NCI-H1436 (cell line): Measurements from ENCODE around the gene FAM181A.
A peak's percentile ranks its signal among the peaks of the same experiment; 100 is the strongest.

Source experiments
- DNase-seq: peaks from one replicate; lab custom pipeline; 2025; lab: John Stamatoyannopoulos, UW

Gene FAM181A

GRCh38 chr14:93903342-93904184, 23.6 kb upstream of the FAM181A start:
- DNase-seq, result no peak

GRCh38 chr14:93905623-93906022, 21.5 kb upstream of the FAM181A start:
- no peak for DNase-seq

GRCh38 chr14:93906341-93907329, 20.5 kb upstream of the FAM181A start:
- peak; percentile 9 for DNase-seq

DNA sequence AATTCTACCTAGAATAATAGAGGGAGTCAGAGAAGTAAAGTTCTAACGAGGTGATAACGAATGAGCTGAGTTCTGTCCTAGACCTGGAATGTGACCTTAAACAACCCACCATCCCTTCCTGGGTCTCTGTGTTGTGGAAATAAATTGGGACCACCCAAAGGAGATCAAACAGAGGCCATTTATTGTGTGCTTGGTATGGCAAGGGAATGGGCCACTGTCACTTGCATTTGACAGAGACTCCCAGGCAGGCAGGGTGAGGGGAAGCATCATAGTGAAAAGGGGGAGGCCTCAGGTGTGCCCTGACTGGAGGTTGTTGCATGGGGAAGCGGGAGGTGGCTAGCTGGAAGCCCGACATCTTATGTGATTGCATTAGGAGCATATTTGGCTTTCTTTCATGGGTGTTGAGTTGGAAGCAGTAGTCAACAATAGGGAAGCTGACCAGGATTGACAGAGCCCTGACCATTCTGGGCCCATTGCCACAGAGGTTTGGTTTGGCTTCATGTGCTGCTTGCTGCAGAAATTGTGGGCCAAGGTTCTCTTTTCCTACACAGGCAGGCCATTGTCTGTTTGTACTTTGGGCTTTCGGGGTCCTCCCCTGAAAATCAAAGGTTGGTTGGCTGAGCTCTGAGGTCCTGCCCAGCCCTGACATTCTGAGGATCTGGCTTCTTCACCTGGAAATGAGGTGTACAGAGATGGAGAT, 17.6 kb upstream of the FAM181A start:
- no peak for DNase-seq

- no peak for DNase-seq
These were observed 15.0 kb upstream of the FAM181A start for GRCh38 chr14:93911975-93912615.

DNA sequence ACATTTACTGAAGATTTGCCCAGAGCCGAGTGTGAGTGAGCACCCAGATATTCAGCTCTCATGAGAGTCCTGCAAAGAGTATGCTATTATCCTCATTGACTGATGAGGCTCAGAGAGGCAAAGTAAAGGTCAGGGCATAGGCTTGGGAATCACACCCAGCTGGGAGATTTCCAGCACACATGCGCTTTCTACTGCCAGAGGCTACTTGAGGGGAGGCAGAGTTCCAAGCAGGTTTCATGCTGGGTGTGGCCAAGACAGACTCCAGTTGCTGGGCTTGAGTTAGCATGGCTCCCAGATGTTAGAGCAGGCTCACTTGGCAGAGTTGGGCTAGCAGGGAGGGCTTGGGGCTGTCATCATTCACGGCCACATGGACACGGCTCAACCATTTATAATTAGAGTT, 14.4 kb upstream of the FAM181A start:
- no peak for DNase-seq

GRCh38 chr14:93914278-93914677, 12.9 kb upstream of the FAM181A start:
- no peak for DNase-seq

DNA sequence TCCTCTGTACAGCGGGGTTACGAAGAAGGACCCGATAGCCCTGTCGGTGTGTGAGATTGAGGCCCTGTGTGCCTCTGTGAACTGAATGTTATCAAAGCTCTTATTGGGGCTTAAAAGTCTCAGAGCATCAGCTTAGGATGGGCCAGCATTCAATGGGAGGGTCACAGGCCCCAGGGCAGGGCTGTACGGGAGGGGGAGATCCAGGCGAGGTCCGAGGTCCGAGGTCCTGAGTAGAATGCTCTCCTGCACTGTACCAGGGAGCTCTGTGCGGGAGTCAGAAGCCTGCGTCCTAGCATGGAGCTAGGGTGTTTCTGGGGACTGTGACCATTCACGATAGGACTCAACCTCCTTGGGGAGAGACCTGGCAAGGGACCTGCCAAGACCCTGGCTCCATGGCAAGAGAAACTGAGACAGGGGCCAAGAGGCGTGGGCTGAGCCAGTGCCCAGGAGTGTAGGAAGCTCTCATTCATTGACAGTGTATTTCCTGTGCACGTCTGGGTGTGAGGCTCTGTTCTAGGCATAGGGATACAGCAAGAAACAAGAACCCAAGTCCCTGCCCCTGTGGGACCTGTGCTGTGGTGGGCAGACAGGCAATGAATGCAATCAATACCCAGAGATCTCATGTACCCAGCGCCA, 12.0 kb upstream of the FAM181A start:
- DNase-seq, result no peak

DNA sequence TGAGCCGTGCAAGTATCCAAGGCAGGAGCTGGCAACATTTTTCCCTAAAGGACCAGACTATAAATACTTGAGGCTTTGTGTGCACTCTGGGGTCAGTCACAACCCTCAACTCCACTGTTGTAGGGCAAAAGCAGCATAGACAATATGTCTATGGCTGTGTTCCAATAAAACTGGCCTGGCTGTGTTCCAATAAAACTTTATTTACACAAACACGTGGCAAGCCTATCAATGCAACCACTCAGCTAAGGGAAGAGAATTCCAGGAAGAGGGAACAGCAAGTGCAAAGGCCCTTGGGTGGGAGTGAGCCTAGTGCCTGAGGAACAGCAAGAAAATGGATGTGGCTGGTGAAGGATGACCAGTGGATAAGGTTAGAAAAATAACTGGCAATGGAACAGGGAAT, 11.3 kb upstream of the FAM181A start:
- no peak for DNase-seq

DNA sequence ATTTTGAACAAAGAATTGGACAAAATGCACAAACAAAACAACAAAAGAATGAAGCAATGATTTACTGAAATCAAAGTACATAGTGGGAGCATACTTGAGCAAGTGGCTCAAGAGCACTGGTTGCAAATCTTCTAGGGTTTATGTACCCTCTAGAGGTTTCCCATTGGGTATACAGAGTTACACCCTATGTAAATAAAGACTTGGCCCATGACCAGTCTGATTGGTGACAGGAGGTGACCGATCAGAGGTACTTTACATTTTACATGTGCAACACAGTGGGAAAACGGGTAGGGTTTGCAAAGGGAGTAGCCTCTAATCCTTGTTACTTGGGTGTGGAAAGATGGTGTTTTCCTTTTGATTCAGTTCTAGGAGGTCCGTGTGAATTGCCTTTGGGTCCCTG, 10.6 kb upstream of the FAM181A start:
- DNase-seq, result no peak

DNA sequence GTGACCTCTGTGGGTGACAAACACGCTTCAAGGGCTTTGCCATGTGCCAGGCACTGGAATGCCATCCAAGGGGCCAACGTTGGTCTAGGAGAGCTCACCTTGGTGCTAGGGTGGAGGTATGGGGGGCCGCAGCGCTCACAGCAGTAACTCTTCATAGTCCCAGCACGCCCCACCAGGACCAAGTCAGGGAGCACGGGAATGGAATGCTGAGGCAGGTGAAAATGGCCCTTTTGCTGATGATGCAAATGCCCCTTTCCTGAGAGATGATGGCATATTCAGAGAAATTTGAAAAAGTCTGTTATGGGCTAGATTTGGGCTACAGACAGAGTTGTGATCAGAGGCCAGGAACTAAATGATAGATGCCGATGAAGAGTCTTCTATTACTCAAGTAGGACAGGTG, 10.0 kb upstream of the FAM181A start:
- DNase-seq, result no peak

DNA sequence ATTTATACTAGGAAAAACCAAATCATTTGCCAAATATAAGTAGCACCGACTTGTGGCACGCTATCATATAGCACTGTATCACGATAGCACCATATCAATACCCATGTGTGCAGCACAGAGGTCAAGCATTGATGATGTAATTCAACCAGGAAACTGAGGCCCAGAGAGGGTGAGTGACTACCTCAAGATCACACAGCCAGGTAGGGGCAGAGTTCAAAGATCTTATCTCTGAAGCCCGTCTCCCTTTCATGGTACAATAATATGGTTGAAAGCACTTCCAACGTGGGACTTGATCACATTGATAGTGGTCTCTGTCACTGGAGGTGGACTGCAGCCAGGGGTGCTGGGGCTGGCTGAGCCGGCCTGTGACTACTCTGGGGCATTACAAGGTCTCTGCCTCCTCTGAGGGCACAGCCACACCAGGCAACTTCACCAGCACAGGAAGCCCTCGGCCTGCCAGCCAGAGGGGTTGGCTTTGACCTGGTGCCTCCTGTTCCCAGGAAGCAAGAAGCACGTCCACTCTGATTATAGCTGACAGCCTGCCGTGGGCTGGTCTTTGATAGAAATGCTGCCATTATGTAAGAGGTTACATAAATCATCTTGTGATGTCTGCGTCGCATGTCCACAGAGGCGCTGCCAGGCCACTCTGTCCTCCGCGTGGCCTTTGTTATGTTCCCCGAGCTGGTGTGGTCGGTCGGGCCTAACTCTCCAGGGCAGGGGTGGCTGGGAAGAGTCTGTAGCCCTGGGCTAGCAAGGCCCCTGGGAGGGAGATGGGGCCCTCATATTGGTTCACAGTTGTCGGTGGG, 5.9 kb upstream of the FAM181A start:
- DNase-seq, result no peak

- DNase-seq, result no peak
These were observed 3.5 kb upstream of the FAM181A start for GRCh38 chr14:93923626-93924025.

GRCh38 chr14:93924592-93925355, 2.4 kb upstream of the FAM181A start:
- DNase-seq, result no peak

DNA sequence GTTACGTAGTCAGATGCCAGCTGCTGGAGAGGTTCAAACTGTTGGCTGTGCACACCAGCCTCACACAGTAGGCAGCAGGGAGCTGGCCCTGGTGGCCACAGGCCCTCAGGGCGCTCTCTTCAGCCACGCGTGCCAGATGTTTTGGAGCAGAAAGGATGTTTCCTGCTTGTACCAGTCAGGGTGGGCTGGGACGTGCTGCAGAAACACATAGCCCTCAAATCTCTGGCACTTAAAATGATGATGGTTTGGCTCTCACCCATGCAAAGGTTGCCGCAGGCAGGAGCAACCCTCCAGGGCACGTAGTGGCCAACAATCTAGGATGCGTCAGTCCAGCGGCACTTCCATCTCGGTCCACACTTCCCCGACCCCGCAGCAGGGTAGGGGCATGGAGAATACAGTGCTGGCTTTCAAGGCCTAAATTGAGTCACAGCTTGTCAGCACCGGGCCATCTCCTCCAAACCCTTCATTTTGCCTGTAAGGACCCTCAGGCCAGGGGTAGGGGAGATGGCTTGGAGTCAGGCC, 1.7 kb upstream of the FAM181A start:
- DNase-seq, result no peak

DNA sequence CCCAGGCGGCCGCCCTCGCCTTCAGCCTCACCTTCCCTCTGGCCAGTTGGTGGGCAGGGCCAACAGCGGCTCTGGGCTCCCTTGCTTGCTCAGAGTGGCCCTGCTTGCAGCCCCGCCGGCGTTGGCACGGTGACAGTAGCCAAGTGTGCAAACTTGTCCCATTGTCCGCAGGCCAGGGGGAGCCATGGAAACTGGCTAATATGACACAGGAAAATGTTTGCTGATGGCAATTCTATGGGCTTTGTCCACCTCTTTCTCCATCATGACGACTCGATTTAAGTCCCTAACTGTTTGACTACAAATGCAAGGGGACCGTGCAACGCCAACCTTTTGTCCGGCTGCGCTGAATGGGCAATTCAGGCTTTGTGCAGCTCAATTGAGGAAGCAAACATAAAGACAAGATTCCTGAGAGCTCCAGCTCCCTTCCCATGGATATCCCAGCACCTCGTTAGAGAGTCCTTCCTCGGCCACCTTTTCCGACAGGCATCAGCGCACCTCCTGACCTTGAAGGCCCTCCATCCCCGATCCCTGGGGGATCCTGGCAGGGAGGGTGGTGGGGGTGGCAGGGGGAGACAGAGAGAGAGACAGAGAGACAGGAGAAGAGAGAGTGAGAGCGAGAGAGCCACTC, 785 bp upstream of the FAM181A start:
- DNase-seq, result no peak

DNA sequence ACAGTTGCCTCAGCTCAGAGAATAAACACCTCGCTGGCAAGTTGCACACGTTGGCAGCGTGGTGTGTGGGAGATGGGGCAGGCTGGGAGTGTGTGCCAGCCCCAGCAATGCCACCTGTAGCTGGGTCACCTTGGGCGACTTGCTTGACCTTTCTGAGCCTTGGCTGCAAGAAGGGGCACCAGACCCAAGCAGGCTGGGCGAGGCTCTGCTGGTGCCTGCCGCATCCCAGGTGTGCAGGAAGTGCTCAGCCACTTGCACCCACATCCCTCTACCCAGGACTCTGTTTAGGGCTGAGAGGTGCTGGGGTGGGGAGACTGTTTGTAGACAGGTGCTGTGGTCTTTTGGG, 629 bp downstream of the FAM181A start:
- DNase-seq, result no peak

GRCh38 chr14:93928184-93929047, 1.3 kb downstream of the FAM181A start:
- DNase-seq, result no peak
